ENCODE results near the gene ATP5PD. TPM values are rescaled to one million over a fixed set of nuclear protein-coding genes. Genes with fewer than 3 reads are reported as not detected.

ATP5PD gene
- total and polyA plus RNA-seq, 2 of the 13 experiments (the other 11 are each of a cell fraction or from before 2014, with no cell fraction given), result 158 to 428 TPM

DNA sequence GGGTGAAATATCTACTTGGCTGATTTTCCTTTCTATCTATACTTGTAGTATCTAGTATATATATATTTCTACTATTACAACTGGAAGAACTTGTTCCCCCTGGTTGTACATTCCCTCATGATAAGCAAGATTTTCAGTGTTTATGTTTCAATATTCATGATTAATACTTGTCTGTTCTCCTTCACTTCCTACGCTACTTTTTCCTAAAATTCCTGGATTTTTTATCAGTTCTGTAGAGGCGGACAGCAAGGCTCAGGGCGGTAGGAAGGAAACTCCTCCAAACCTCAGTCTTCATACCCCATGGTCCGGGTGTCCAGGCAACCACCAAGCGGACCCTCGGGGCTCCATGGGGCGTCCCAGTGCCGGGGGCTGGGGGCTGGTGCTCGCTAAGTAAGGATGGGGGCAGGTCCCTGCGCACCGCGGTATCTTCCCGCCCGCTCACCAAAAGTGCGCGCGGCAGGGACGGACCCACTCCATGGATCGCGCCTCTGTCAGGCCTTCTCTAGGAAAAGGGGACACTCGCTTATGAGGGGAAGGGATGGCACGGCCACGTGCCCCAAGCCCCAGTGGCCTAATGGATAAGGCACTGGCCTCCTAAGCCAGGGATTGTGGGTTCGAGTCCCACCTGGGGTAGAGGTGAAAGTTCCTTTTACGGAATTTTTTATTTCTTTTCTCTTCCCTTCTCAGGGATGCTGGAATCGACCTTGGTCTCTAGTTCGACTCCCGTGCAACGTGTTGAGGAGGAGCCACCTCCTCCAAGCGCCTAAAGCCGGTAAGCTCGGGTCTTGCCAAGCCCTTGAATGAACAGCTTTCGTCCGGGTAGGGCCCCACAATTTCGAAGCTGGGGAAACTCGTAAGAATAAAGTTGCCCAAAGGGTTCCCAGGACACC lies 13.2 kb downstream of the ATP5PD start (continued):
- no peak for TF ChIP-seq SOX6 (IDR thresholded peaks at IDR 0.05)
- TF ChIP-seq SOX6 (CRISPR knock-in tag; IDR thresholded peaks at IDR 0.05), result peak; percentile 62
- TF ChIP-seq AGO1 (IDR thresholded peaks at IDR 0.05; ENCODE audit: low read depth, low read length, poor library complexity, severe bottlenecking), result no peak
- peak; percentile 91 for TF ChIP-seq TEAD3 (CRISPR knock-in tag; optimal IDR thresholded peaks at IDR 0.05; ENCODE audit: borderline replicate concordance)
- TF ChIP-seq, protein P1, sequence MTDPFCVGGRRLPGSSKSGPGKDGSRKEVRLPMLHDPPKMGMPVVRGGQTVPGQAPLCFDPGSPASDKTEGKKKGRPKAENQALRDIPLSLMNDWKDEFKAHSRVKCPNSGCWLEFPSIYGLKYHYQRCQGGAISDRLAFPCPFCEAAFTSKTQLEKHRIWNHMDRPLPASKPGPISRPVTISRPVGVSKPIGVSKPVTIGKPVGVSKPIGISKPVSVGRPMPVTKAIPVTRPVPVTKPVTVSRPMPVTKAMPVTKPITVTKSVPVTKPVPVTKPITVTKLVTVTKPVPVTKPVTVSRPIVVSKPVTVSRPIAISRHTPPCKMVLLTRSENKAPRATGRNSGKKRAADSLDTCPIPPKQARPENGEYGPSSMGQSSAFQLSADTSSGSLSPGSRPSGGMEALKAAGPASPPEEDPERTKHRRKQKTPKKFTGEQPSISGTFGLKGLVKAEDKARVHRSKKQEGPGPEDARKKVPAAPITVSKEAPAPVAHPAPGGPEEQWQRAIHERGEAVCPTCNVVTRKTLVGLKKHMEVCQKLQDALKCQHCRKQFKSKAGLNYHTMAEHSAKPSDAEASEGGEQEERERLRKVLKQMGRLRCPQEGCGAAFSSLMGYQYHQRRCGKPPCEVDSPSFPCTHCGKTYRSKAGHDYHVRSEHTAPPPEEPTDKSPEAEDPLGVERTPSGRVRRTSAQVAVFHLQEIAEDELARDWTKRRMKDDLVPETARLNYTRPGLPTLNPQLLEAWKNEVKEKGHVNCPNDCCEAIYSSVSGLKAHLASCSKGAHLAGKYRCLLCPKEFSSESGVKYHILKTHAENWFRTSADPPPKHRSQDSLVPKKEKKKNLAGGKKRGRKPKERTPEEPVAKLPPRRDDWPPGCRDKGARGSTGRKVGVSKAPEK (CRISPR knock-in tag; IDR thresholded peaks at IDR 0.05; ENCODE audit: borderline replicate concordance), result no peak; the same call in 1 of the 2 replicates
- TF ChIP-seq ZNF326 (CRISPR knock-in tag; IDR thresholded peaks at IDR 0.05; ENCODE audit: borderline replicate concordance), result no peak
- no peak for TF ChIP-seq ZNF207 (IDR thresholded peaks at IDR 0.05; ENCODE audit: borderline replicate concordance)
- peak; percentile 42 for TF ChIP-seq SKI (IDR thresholded peaks at IDR 0.05; ENCODE audit: partially characterized antibody)
- no peak; the same call in 1 of the 2 replicates for TF ChIP-seq ZNF607 (CRISPR knock-in tag; IDR thresholded peaks at IDR 0.05; ENCODE audit: borderline replicate concordance)
- TF ChIP-seq ZBTB7B (CRISPR knock-in tag; IDR thresholded peaks at IDR 0.05), result no peak
- TF ChIP-seq ZNF124 (CRISPR knock-in tag; IDR thresholded peaks at IDR 0.05), result no peak; the same call in 1 of the 2 replicates
- TF ChIP-seq, protein P2, sequence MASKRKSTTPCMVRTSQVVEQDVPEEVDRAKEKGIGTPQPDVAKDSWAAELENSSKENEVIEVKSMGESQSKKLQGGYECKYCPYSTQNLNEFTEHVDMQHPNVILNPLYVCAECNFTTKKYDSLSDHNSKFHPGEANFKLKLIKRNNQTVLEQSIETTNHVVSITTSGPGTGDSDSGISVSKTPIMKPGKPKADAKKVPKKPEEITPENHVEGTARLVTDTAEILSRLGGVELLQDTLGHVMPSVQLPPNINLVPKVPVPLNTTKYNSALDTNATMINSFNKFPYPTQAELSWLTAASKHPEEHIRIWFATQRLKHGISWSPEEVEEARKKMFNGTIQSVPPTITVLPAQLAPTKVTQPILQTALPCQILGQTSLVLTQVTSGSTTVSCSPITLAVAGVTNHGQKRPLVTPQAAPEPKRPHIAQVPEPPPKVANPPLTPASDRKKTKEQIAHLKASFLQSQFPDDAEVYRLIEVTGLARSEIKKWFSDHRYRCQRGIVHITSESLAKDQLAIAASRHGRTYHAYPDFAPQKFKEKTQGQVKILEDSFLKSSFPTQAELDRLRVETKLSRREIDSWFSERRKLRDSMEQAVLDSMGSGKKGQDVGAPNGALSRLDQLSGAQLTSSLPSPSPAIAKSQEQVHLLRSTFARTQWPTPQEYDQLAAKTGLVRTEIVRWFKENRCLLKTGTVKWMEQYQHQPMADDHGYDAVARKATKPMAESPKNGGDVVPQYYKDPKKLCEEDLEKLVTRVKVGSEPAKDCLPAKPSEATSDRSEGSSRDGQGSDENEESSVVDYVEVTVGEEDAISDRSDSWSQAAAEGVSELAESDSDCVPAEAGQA (IDR thresholded peaks at IDR 0.05; ENCODE audit: low read depth), result 0 out of 2 replicates have a peak, but pooled peaks have one; percentile 39
- TF ChIP-seq, protein P2 (CRISPR knock-in tag; IDR thresholded peaks at IDR 0.05; ENCODE audit: borderline replicate concordance), result no peak
- TF ChIP-seq, protein P3, sequence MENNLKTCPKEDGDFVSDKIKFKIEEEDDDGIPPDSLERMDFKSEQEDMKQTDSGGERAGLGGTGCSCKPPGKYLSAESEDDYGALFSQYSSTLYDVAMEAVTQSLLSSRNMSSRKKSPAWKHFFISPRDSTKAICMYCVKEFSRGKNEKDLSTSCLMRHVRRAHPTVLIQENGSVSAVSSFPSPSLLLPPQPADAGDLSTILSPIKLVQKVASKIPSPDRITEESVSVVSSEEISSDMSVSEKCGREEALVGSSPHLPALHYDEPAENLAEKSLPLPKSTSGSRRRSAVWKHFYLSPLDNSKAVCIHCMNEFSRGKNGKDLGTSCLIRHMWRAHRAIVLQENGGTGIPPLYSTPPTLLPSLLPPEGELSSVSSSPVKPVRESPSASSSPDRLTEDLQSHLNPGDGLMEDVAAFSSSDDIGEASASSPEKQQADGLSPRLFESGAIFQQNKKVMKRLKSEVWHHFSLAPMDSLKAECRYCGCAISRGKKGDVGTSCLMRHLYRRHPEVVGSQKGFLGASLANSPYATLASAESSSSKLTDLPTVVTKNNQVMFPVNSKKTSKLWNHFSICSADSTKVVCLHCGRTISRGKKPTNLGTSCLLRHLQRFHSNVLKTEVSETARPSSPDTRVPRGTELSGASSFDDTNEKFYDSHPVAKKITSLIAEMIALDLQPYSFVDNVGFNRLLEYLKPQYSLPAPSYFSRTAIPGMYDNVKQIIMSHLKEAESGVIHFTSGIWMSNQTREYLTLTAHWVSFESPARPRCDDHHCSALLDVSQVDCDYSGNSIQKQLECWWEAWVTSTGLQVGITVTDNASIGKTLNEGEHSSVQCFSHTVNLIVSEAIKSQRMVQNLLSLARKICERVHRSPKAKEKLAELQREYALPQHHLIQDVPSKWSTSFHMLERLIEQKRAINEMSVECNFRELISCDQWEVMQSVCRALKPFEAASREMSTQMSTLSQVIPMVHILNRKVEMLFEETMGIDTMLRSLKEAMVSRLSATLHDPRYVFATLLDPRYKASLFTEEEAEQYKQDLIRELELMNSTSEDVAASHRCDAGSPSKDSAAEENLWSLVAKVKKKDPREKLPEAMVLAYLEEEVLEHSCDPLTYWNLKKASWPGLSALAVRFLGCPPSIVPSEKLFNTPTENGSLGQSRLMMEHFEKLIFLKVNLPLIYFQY (CRISPR knock-in tag; IDR thresholded peaks at IDR 0.05; ENCODE audit: borderline replicate concordance), result peak; percentile 88
